Ovary (tissue), 3 donors: ENCODE measurements around the gene STK33.

Source experiments
- EP300 ChIP-seq: sonication (generic); formaldehyde crosslinking; IDR thresholded peaks from one replicate; pipeline ENCODE4 v1.6.1; 2017; ENCODE audit warnings: antibody characterized with exemption
- TF ChIP-seq, protein P1 (sequence below), 3 donors: fragments of 450-650 bp in 2 of 3; fragments of 200-600 bp in 1 of 3; IDR thresholded peaks; one replicate each; pipeline versions ENCODE4 v1.5.1 to v1.8.0; 2016 to 2022; ENCODE audit warnings: antibody characterized with exemption in 3 of 3, mild to moderate bottlenecking in 1 of 3
- donor health status: DM: no; HTN: no; CAD: no.

DNA sequence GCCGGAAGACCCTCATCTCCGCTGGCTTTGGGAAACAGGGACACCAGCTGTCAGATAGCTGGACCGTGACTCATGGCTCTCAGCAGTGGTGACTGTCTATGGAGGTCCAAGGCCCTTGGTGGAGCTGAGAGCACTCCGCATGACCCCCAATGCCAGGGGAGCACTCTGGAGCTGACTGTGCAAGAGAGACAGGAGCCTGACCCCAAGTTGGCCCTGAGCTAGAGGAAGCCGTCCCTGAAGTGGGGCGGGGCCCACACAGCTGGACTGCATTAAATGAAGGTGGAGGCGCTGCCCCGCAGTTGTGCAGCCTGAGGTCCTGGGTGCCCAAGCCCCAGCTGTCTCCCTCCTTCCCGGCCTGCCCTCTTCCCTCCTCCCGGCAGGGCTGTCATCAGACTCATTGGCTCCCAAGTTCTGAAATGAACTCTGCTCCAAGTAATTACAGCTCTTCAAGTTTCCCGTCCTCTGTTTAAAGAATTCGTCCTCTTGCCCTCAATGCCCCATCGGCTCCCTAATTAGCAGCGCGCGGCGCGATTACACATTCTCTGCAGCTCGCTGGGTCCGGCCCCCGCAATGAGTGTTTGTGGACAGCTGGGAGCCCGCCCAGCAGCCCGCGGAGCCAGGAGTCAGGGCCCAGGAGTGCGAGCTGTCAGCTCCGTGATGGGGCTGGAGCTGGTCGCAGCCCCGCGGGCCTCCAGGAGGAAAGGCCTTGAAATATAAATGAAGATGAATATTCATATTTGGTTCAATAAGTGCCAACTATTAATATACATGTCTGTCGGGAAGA lies 237.1 kb downstream of the STK33 start:
- TF ChIP-seq, protein P1, sequence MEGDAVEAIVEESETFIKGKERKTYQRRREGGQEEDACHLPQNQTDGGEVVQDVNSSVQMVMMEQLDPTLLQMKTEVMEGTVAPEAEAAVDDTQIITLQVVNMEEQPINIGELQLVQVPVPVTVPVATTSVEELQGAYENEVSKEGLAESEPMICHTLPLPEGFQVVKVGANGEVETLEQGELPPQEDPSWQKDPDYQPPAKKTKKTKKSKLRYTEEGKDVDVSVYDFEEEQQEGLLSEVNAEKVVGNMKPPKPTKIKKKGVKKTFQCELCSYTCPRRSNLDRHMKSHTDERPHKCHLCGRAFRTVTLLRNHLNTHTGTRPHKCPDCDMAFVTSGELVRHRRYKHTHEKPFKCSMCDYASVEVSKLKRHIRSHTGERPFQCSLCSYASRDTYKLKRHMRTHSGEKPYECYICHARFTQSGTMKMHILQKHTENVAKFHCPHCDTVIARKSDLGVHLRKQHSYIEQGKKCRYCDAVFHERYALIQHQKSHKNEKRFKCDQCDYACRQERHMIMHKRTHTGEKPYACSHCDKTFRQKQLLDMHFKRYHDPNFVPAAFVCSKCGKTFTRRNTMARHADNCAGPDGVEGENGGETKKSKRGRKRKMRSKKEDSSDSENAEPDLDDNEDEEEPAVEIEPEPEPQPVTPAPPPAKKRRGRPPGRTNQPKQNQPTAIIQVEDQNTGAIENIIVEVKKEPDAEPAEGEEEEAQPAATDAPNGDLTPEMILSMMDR (IDR thresholded peaks at IDR 0.05): no peak
- TF ChIP-seq EP300: no peak
